Superior temporal gyrus (tissue), 1 donor: ENCODE results near the gene CCDC91.

ENCODE experiments used
- DNase-seq: peaks from one replicate; pipeline ENCODE4 v3.0.0-alpha.2; 2016; ENCODE audit errors: extremely low spot score

The CCDC91 gene

GRCh38 chr12:28582672-28583376, 392.6 kb downstream of the CCDC91 start:
- no peak for DNase-seq

- no peak for DNase-seq
Observed at GRCh38 chr12:28583701-28584261, 393.5 kb downstream of the CCDC91 start.

GRCh38 chr12:28585146-28585545, 394.9 kb downstream of the CCDC91 start:
- DNase-seq, result no peak

- DNase-seq, result no peak
Observed at GRCh38 chr12:28586481-28586880, 396.2 kb downstream of the CCDC91 start.

- no peak for DNase-seq
Observed at GRCh38 chr12:28591831-28592230, 401.6 kb downstream of the CCDC91 start.
